GM23248 (cell line): ENCODE data around the gene ANKRD11. TPM values are rescaled to one million over a fixed set of nuclear protein-coding genes. Genes with fewer than 3 reads are reported as not detected.

ENCODE experiments used
- DNase-seq: peaks from one replicate; pipeline ENCODE4 v3.0.0-alpha.2; 2015
- H2AFZ ChIP-seq: fragments of 200-600 bp; sonication (generic); 2 replicates; pipeline ENCODE4 v1.6.1; 2016; ENCODE audit warnings: antibody characterized with exemption
- H3F3A ChIP-seq: fragments of 200-600 bp; sonication (generic); 2 replicates; pipeline ENCODE4 v1.6.1; 2016; ENCODE audit warnings: mild to moderate bottlenecking, antibody characterized with exemption, mixed run types; ENCODE audit not compliant: insufficient read depth
- H3K27ac ChIP-seq: fragments of 200-600 bp; sonication (generic); 2 replicates; pipeline ENCODE4 v1.5.1; 2016; ENCODE audit warnings: mild to moderate bottlenecking
- H3K27me3 ChIP-seq: fragments of 200-600 bp; sonication (generic); replicated peaks from 2 replicates; pipeline ENCODE4 v1.6.1; 2016; ENCODE audit warnings: mild to moderate bottlenecking; ENCODE audit not compliant: insufficient read depth
- H3K36me3 ChIP-seq: fragments of 200-600 bp; sonication (generic); 2 replicates; pipeline ENCODE4 v1.6.1; 2016; ENCODE audit warnings: low read depth, mild to moderate bottlenecking
- H3K4me1 ChIP-seq: fragments of 200-600 bp; sonication (generic); 2 replicates; pipeline ENCODE4 v1.6.1; 2016; ENCODE audit warnings: mild to moderate bottlenecking; ENCODE audit not compliant: insufficient read depth
- H3K4me2 ChIP-seq: fragments of 200-600 bp; sonication (generic); one replicate; pipeline ENCODE4 v1.6.1; 2016; ENCODE audit warnings: mild to moderate bottlenecking; ENCODE audit not compliant: unreplicated experiment
- H3K4me3 ChIP-seq: fragments of 200-600 bp; sonication (generic); 2 replicates; pipeline ENCODE4 v1.5.1; 2016; ENCODE audit warnings: mild to moderate bottlenecking
- H3K79me2 ChIP-seq: fragments of 200-600 bp; sonication (generic); 2 replicates; pipeline ENCODE4 v1.6.1; 2016; ENCODE audit warnings: mild to moderate bottlenecking; ENCODE audit not compliant: insufficient read depth
- H3K9ac ChIP-seq: fragments of 200-600 bp; sonication (generic); 2 replicates; pipeline ENCODE4 v1.6.1; 2016; ENCODE audit warnings: mild to moderate bottlenecking
- H3K9me2 ChIP-seq: fragments of 200-600 bp; sonication (generic); 2 replicates; pipeline ENCODE4 v1.6.1; 2016; ENCODE audit warnings: mixed run types, mild to moderate bottlenecking, moderate library complexity; ENCODE audit not compliant: insufficient read depth
- H3K9me3 ChIP-seq: fragments of 200-600 bp; sonication (generic); one replicate; pipeline ENCODE4 v1.6.1; 2017; ENCODE audit warnings: low read depth
- H4K20me1 ChIP-seq: fragments of 200-600 bp; sonication (generic); 2 replicates; pipeline ENCODE4 v1.6.0; 2016; ENCODE audit not compliant: insufficient read depth
- EZH2 ChIP-seq: fragments of 200-600 bp; sonication (generic); IDR thresholded peaks from 2 replicates; pipeline ENCODE4 v1.6.1; 2018; ENCODE audit warnings: antibody characterized with exemption, mild to moderate bottlenecking; ENCODE audit not compliant: insufficient read depth, poor library complexity, severe bottlenecking
- EZH2phosphoT487 ChIP-seq: fragments of 200-600 bp; sonication (generic); IDR thresholded peaks from 2 replicates; pipeline ENCODE4 v1.6.1; 2018; ENCODE audit warnings: antibody characterized with exemption, moderate library complexity, mild to moderate bottlenecking, low read depth; ENCODE audit not compliant: insufficient read depth
- WGBS, 2 experiments: methylation state at CpG; one replicate each; pipeline ENCODE4 v1.1.6; 2015 to 2017; ENCODE audit warnings: low lambda C conversion rate in 2 of 2, low coverage in 1 of 2; ENCODE audit errors: missing lambda C conversion rate in 2 of 2; 5-methylcytosine and 5-hydroxymethylcytosine counted together
- in situ Hi-C: fragments of 300-500 bp; cut with MboI; formaldehyde crosslinking; loops from 2 replicates; pipeline ENCODE4 v1.15.0; 2020
- polyA plus RNA-seq: library from polyadenylated mRNA; unstranded; fragments of >200 nt; fragmentation: Nextera tagmentation; extraction: Ambion mirVana; gene quantifications from 2 replicates; pipeline ENCODE4 v1.2.1, GENCODE V29; 2016
- total RNA-seq: library from RNA; depleted of rRNA; stranded (reverse); fragments of >200 nt; shearing (Covaris generic); gene quantifications from 2 replicates; pipeline ENCODE4 v1.2.3, GENCODE V29; 2014

Gene ANKRD11
- total and polyA plus RNA-seq, 2 experiments from 2014 or later, result 39.3 to 84.7 TPM

DNA sequence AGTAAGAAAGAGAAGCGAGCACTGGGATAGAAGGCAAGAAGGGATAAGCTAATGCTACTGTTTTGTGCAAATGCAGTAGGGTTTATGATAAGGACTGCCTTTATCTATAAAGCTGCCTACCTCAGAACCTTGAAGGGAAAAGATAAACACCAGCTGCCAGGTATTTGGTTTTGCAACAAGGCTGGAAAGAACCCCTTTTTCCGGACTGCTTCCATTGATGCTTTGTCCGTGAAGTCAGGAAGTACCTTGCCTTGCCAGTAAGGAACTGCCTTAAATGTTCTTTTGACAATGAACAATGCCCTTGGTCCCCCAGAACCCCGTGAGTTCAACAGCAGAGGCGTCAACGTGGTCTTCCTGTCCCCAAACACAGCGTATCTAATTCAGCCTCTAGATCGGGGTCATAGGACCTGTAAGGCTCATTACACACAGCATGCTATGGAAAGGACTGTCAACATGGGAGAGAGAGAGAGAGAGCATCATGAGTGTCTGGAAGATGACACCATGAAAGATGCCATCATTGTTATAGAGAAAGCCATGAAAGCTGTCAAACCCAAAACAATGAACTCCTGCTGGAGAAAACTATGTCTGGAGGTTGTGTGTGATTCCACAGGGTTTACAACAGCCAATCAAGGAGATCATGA, 113.4 kb downstream of the ANKRD11 start:
- in situ Hi-C loops, result no loop called here
- Histone ChIP-seq H3K9me3 (no peaks in the 10 kb centered on the region), H3K4me3 (no peak overlapping the region), H3F3A (no peaks in the 10 kb centered on the region), H3K9me2 (no peaks in the 10 kb centered on the region), H3K4me2 (no peak overlapping the region), H2AFZ (no peak overlapping the region), H4K20me1 (peaks cover 84% of the 10 kb centered on the region; the same call in 1 of the 2 replicates), H3K27ac (no peak overlapping the region), H3K27me3 (no peaks in the 10 kb centered on the region), H3K4me1 (peaks cover 14% of the 10 kb centered on the region; the same call in 1 of the 2 replicates), H3K79me2 (peaks cover 100% of the 10 kb centered on the region), H3K9ac (no peak overlapping the region), H3K36me3 (no peaks in the 10 kb centered on the region)
- TF ChIP-seq EZH2phosphoT487 (no peak), EZH2 (no peak)
- DNase-seq, result no peak
- 92 to 96% methylated on average over 8 of the region's 8 CpGs for WGBS, 2 experiments

DNA sequence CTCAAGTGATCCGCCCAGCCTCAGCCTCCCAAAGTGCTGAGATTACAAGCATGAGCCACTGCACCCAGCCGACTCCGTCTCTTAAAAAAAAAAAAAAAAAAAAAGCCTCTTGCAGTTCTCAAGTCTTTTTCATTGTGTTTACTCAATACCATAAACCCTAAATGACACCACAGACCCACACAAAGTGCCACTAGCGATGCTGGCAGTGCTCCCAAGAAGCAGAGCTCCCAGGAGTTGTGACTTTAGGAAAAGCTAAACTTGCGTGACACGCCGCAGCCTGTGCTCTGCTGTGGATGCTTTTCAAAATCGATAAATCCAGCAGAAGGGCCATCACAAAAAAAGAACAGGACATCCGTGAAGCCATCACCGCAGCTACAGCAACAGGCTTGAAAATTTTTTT, 114.7 kb downstream of the ANKRD11 start:
- Histone ChIP-seq H2AFZ (no peak overlapping the region), H3K9ac (no peak overlapping the region), H3K9me3 (no peaks in the 10 kb centered on the region), H3K36me3 (no peaks in the 10 kb centered on the region), H3K27me3 (no peaks in the 10 kb centered on the region), H3K4me2 (no peak overlapping the region), H3K4me3 (no peak overlapping the region), H3K4me1 (peaks cover 14% of the 10 kb centered on the region; the same call in 1 of the 2 replicates), H3K9me2 (no peaks in the 10 kb centered on the region), H3K27ac (no peak overlapping the region), H3K79me2 (peaks cover 100% of the 10 kb centered on the region), H4K20me1 (peaks cover 81% of the 10 kb centered on the region; the same call in 1 of the 2 replicates), H3F3A (no peaks in the 10 kb centered on the region)
- DNase-seq, result no peak
- in situ Hi-C loops, result no loop called here
- TF ChIP-seq EZH2 (no peak), EZH2phosphoT487 (no peak)
- 98 to 99% methylated on average over 9 to 10 of the region's 10 CpGs for WGBS, 2 experiments

DNA sequence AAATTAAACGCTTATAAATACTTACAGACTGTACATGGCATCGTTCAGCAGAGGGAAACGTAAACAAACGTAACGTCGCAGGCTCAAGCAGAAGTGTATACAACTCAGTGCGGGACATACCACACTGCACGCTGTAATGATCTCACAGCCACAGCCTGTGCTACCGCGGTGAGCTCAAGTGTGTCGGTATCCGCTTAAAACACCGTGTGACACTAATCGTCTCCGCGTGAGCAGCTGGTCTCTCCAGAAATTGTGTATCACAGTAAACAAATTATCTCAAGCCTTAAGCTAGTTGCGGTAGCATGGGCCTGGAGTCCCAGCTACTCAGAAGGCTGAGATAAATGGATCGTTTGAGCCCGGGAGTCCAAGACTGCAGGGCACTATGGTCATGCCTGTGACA, 115.3 kb downstream of the ANKRD11 start:
- Histone ChIP-seq H3K9me3 (no peaks in the 10 kb centered on the region), H2AFZ (no peak overlapping the region), H3K4me2 (no peak overlapping the region), H3K4me1 (peaks cover 16% of the 10 kb centered on the region), H3K27ac (no peak overlapping the region), H3F3A (no peaks in the 10 kb centered on the region), H3K9me2 (no peaks in the 10 kb centered on the region), H3K36me3 (no peaks in the 10 kb centered on the region), H4K20me1 (peaks cover 81% of the 10 kb centered on the region; the same call in 1 of the 2 replicates), H3K79me2 (peaks cover 100% of the 10 kb centered on the region), H3K9ac (no peak overlapping the region), H3K4me3 (no peak overlapping the region), H3K27me3 (no peaks in the 10 kb centered on the region)
- no peak for DNase-seq
- in situ Hi-C loops, result no loop called here
- TF ChIP-seq EZH2phosphoT487 (no peak), EZH2 (no peak)
- 88 to 89% methylated on average over 19 of the region's 19 CpGs for WGBS, 2 experiments

DNA sequence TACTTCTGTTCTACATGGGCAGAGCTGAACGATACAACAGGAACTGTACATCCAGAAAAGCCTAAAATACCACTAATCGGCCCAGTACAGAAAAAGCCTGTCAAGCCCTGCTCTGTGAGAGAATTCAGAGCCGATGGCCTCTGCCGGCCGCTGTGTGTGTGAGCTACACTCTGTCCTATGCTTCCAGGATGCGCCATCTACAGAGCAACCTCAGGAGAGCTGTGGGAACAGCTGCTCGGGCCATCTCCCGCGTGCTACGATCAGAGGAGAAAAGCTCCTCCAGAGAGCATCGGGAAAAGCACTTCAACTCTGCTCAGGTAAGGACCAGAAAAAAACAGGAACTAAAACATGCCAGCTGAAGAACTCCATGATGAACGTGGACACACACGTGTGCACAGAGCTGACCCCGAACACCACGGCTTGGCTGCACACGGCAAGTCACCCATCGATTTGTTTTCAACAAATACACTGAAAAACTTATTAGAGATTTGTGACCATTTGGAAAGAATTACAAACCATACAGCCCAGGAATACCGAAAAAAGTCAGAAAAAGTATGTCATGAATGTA, 115.9 kb downstream of the ANKRD11 start:
- Histone ChIP-seq H3K27me3 (no peaks in the 10 kb centered on the region), H3K9ac (no peak overlapping the region), H3K4me3 (no peak overlapping the region), H3F3A (peaks cover 4% of the 10 kb centered on the region; the same call in 1 of the 2 replicates), H4K20me1 (peaks cover 80% of the 10 kb centered on the region; the same call in 1 of the 2 replicates), H2AFZ (no peak overlapping the region), H3K36me3 (no peaks in the 10 kb centered on the region), H3K4me1 (peaks cover 21% of the 10 kb centered on the region), H3K79me2 (peaks cover 100% of the 10 kb centered on the region), H3K9me3 (no peaks in the 10 kb centered on the region), H3K9me2 (no peaks in the 10 kb centered on the region), H3K27ac (no peak overlapping the region), H3K4me2 (no peak overlapping the region)
- no peak for TF ChIP-seq EZH2phosphoT487
- no peak for TF ChIP-seq EZH2
- 72 to 75% methylated on average over 18 of the region's 18 CpGs for WGBS, 2 experiments
- in situ Hi-C loops, result no loop called here
- no peak for DNase-seq
